Measurements from ENCODE around the gene MCF2L.
"Not testable (repeated sequence)": the region's sequence is repeated elsewhere in the genome, so short reads cannot be mapped to it uniquely, and the experiment has no call there.

Gene MCF2L

GRCh38 chr13:113051641-113052040 is 82.6 kb downstream of the MCF2L start:
- H3K4me1 ChIP-seq (ENCODE audit: control insufficient read depth, insufficient read depth, low read length): peaks cover 3% of the 10 kb centered on the region
- no peak for DNase-seq (ENCODE audit: low read depth)
- no peaks in the 10 kb centered on the region for H3K36me3 ChIP-seq (ENCODE audit: control insufficient read depth, insufficient read depth, low read length, severe bottlenecking)

GRCh38 chr13:113052206-113052605 is 83.2 kb downstream of the MCF2L start:
- H3K27me3 ChIP-seq (replicated peaks; ENCODE audit: control insufficient read depth, insufficient read depth, low read length): peaks cover 75% of the 10 kb centered on the region
- no peak overlapping the region for H3K9ac ChIP-seq (ENCODE audit: low read length)
- peaks cover 3% of the 10 kb centered on the region for H3K4me1 ChIP-seq (ENCODE audit: control insufficient read depth, insufficient read depth, low read length)
- no peaks in the 10 kb centered on the region for H3K9me3 ChIP-seq (ENCODE audit: control insufficient read depth, low read length)
- no peaks in the 10 kb centered on the region for H3K36me3 ChIP-seq (ENCODE audit: control insufficient read depth, insufficient read depth, low read length, severe bottlenecking)
- H3K4me3 ChIP-seq (ENCODE audit: low read length): no peak overlapping the region
- no peak for DNase-seq (ENCODE audit: low read depth)

More at GRCh38 chr13:113051641-113052040, 82.6 kb downstream of the MCF2L start:
- no peak overlapping the region for H3K4me3 ChIP-seq (ENCODE audit: low read length)
- H3K9ac ChIP-seq (ENCODE audit: low read length): no peak overlapping the region
- no peaks in the 10 kb centered on the region for H3K9me3 ChIP-seq (ENCODE audit: control insufficient read depth, low read length)
- peaks cover 81% of the 10 kb centered on the region for H3K27me3 ChIP-seq (replicated peaks; ENCODE audit: control insufficient read depth, insufficient read depth, low read length)

GRCh38 chr13:113052971-113053370 is 84.0 kb downstream of the MCF2L start:
- Histone ChIP-seq H3K36me3 (ENCODE audit: control insufficient read depth, insufficient read depth, low read length, severe bottlenecking) (no peaks in the 10 kb centered on the region), H3K4me1 (ENCODE audit: control insufficient read depth, insufficient read depth, low read length) (peaks cover 3% of the 10 kb centered on the region), H3K9me3 (ENCODE audit: control insufficient read depth, low read length) (no peaks in the 10 kb centered on the region), H3K27me3 (replicated peaks; ENCODE audit: control insufficient read depth, insufficient read depth, low read length) (peaks cover 67% of the 10 kb centered on the region), H3K4me3 (ENCODE audit: low read length) (no peak overlapping the region), H3K9ac (ENCODE audit: low read length) (no peak overlapping the region)
- no peak for DNase-seq (ENCODE audit: low read depth)

- no peak for DNase-seq (ENCODE audit: low read depth)
- Histone ChIP-seq H3K9ac (ENCODE audit: low read length) (no peak overlapping the region), H3K9me3 (ENCODE audit: control insufficient read depth, low read length) (no peaks in the 10 kb centered on the region), H3K27me3 (replicated peaks; ENCODE audit: control insufficient read depth, insufficient read depth, low read length) (peaks cover 65% of the 10 kb centered on the region), H3K36me3 (ENCODE audit: control insufficient read depth, insufficient read depth, low read length, severe bottlenecking) (no peaks in the 10 kb centered on the region), H3K4me1 (ENCODE audit: control insufficient read depth, insufficient read depth, low read length) (peaks cover 3% of the 10 kb centered on the region), H3K4me3 (ENCODE audit: low read length) (no peak overlapping the region)
Observed at GRCh38 chr13:113053376-113053775, 84.4 kb downstream of the MCF2L start.

- H3K36me3 ChIP-seq (ENCODE audit: control insufficient read depth, insufficient read depth, low read length, severe bottlenecking): no peaks in the 10 kb centered on the region
- no peak for DNase-seq (ENCODE audit: low read depth)
- H3K9me3 ChIP-seq (ENCODE audit: control insufficient read depth, low read length): no peaks in the 10 kb centered on the region
- H3K9ac ChIP-seq (ENCODE audit: low read length): no peak overlapping the region
- H3K27me3 ChIP-seq (replicated peaks; ENCODE audit: control insufficient read depth, insufficient read depth, low read length): peaks cover 61% of the 10 kb centered on the region
- H3K4me3 ChIP-seq (ENCODE audit: low read length): no peak overlapping the region
- H3K4me1 ChIP-seq (ENCODE audit: control insufficient read depth, insufficient read depth, low read length): peaks cover 3% of the 10 kb centered on the region
Observed at GRCh38 chr13:113053801-113054604, 85.0 kb downstream of the MCF2L start.

- DNase-seq (ENCODE audit: low read depth): no peak
- H3K4me3 ChIP-seq (ENCODE audit: low read length): no peak overlapping the region
Observed at GRCh38 chr13:113057084-113057483, 88.1 kb downstream of the MCF2L start.

GRCh38 chr13:113057559-113057958 is 88.5 kb downstream of the MCF2L start:
- H3K9ac ChIP-seq (ENCODE audit: low read length); H3K4me1 ChIP-seq (ENCODE audit: control insufficient read depth, insufficient read depth, low read length); H3K4me3 ChIP-seq (ENCODE audit: low read length); DNase-seq (ENCODE audit: low read depth); H3K9me3 ChIP-seq (ENCODE audit: control insufficient read depth, low read length); H3K36me3 ChIP-seq (ENCODE audit: control insufficient read depth, insufficient read depth, low read length, severe bottlenecking): not testable (repeated sequence)
- H3K27me3 ChIP-seq (replicated peaks; ENCODE audit: control insufficient read depth, insufficient read depth, low read length): peaks cover 31% of the 10 kb centered on the region

More at GRCh38 chr13:113057084-113057483, 88.1 kb downstream of the MCF2L start:
- H3K4me1 ChIP-seq (ENCODE audit: control insufficient read depth, insufficient read depth, low read length): no peaks in the 10 kb centered on the region
- H3K9me3 ChIP-seq (ENCODE audit: control insufficient read depth, low read length): no peaks in the 10 kb centered on the region
- no peak overlapping the region for H3K9ac ChIP-seq (ENCODE audit: low read length)
- H3K27me3 ChIP-seq (replicated peaks; ENCODE audit: control insufficient read depth, insufficient read depth, low read length): peaks cover 35% of the 10 kb centered on the region
- H3K36me3 ChIP-seq (ENCODE audit: control insufficient read depth, insufficient read depth, low read length, severe bottlenecking): no peaks in the 10 kb centered on the region

GRCh38 chr13:113058129-113058987 is 89.3 kb downstream of the MCF2L start:
- Histone ChIP-seq H3K27me3 (replicated peaks; ENCODE audit: control insufficient read depth, insufficient read depth, low read length) (peaks cover 23% of the 10 kb centered on the region), H3K4me3 (ENCODE audit: low read length) (no peak overlapping the region)
- DNase-seq (ENCODE audit: low read depth): no peak

GRCh38 chr13:113058988-113059850 is 90.2 kb downstream of the MCF2L start:
- no peak overlapping the region for H3K9ac ChIP-seq (ENCODE audit: low read length)
- H3K27me3 ChIP-seq (replicated peaks; ENCODE audit: control insufficient read depth, insufficient read depth, low read length): peaks cover 14% of the 10 kb centered on the region
- H3K36me3 ChIP-seq (ENCODE audit: control insufficient read depth, insufficient read depth, low read length, severe bottlenecking): no peaks in the 10 kb centered on the region
- H3K4me3 ChIP-seq (ENCODE audit: low read length): no peak overlapping the region
- no peak for DNase-seq (ENCODE audit: low read depth)
- peaks cover 5% of the 10 kb centered on the region for H3K4me1 ChIP-seq (ENCODE audit: control insufficient read depth, insufficient read depth, low read length)
- no peaks in the 10 kb centered on the region for H3K9me3 ChIP-seq (ENCODE audit: control insufficient read depth, low read length)

More at GRCh38 chr13:113058129-113058987, 89.3 kb downstream of the MCF2L start:
- Histone ChIP-seq H3K36me3 (ENCODE audit: control insufficient read depth, insufficient read depth, low read length, severe bottlenecking) (no peaks in the 10 kb centered on the region), H3K9me3 (ENCODE audit: control insufficient read depth, low read length) (no peaks in the 10 kb centered on the region), H3K9ac (ENCODE audit: low read length) (no peak overlapping the region), H3K4me1 (ENCODE audit: control insufficient read depth, insufficient read depth, low read length) (no peaks in the 10 kb centered on the region)

- H3K36me3 ChIP-seq (ENCODE audit: control insufficient read depth, insufficient read depth, low read length, severe bottlenecking): no peaks in the 10 kb centered on the region
Observed at GRCh38 chr13:113059891-113060290, 90.9 kb downstream of the MCF2L start.

More at GRCh38 chr13:113059891-113060290, 90.9 kb downstream of the MCF2L start:
- Histone ChIP-seq H3K9me3 (ENCODE audit: control insufficient read depth, low read length) (no peaks in the 10 kb centered on the region), H3K27me3 (replicated peaks; ENCODE audit: control insufficient read depth, insufficient read depth, low read length) (peaks cover 7% of the 10 kb centered on the region), H3K4me3 (ENCODE audit: low read length) (no peak overlapping the region), H3K9ac (ENCODE audit: low read length) (no peak overlapping the region), H3K4me1 (ENCODE audit: control insufficient read depth, insufficient read depth, low read length) (peaks cover 11% of the 10 kb centered on the region)
- DNase-seq (ENCODE audit: low read depth): no peak

Data from adipocyte (in vitro differentiated cells).